ENCODE measurements around the gene TRIP10. TPM values are rescaled to one million over a fixed set of nuclear protein-coding genes. Genes with fewer than 3 reads are reported as not detected.
"Not testable (repeated sequence)": the region's sequence is repeated elsewhere in the genome, so short reads cannot be mapped to it uniquely, and the experiment has no call there.

Gene TRIP10
- polyA plus RNA-seq, 3 donors, result 1.5 to 2.4 (median 1.9) TPM

DNA sequence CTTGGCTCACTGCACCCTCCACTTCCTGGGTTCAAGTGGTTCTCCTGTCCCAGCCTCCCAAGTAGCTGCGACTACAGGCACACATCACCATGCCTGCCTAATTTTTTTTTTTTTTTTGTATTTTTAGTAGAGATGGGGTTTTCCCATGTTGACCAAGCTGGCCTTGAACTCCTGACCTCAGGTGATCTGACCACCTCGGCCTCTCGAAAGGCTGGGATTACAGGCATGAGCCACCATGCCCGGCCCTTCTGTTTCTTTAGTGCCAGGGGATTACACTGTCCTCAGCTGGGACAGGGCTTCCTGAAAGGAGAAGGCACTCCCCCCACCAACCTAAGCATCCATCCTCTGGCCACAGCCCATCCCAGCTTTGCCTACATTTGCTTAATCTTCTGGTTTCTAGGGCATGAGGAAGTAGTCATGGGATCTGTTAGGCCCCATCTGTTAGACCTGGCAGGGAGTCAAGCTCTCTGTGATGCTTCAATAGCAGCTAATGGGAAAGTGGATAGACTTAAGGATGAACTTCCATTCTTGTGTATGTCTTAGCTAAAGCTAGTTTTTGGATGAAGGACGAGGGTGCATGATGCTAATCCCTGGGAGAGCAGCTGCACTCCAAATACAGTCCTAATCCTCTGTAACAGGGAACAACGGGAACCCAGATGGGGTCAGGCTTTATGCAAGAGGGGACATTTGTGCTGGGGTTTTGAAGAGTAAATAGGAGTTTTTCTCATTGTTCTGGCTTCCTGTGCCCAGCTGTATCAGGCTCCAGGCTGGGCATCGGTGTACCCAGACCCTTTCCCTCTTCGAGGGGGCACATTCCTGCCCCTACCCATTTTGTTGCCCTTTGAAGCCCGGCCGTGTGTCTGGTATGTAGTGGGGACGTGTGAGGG lies 35.6 kb downstream of the TRIP10 start:
- Mint-ChIP-seq H3K27ac (peak overlapping the region; percentile 83 to 94 (median 90)), H3K36me3 (peaks cover 29 to 37% of the 10 kb centered on the region in 2 donors), H3K4me1 (peaks cover 56% of the 10 kb centered on the region), H3K9me3 (peaks cover 0 to 6% (median 2%) of the 10 kb centered on the region in 7 donors), H3K4me3 (peak overlapping the region; percentile 47 to 59), H3K27me3 (ENCODE audit: low read depth in 3 of 3) (peaks cover 1 to 3% (median 2%) of the 10 kb centered on the region in 3 donors)
- H3K79me2 ChIP-seq (ENCODE audit: insufficient read depth, low read length), result peaks cover 80% of the 10 kb centered on the region
- peak overlapping the region; percentile 53 for H3K4me2 ChIP-seq (replicated peaks; ENCODE audit: extremely low read depth, low read length, poor library complexity, severe bottlenecking)
- intact Hi-C loops (cut with micrococcal nuclease), result loop anchor here in 1 of 2 donors (5.0 kb wide), 1 partner anchor 87 kb away; no protein-coding TSS in a partner anchor
- H3K9ac ChIP-seq (ENCODE audit: insufficient read depth, low read length, poor library complexity, severe bottlenecking), result peak overlapping the region; percentile 30
- WGBS (ENCODE audit: insufficient coverage), result 65% methylated on average over 7 of the region's 11 CpGs
- peak; percentile 68 to 77 (median 69) for DNase-seq
- peak overlapping the region; percentile 58 to 73 for H3K27ac ChIP-seq (ENCODE audit: low read depth in 1 of 2, low read length in 2 of 2)
- no peak overlapping the region for H2AFZ ChIP-seq (ENCODE audit: insufficient read depth, low read depth, low read length, poor library complexity, severe bottlenecking)
- H3K36me3 ChIP-seq (replicated peaks in 1 of 2; ENCODE audit: control insufficient read depth in 1 of 2, insufficient read depth in 2 of 2, low read length in 2 of 2), result peaks cover 10 to 44% of the 10 kb centered on the region in 2 donors
- peaks cover 71% of the 10 kb centered on the region for H4K20me1 ChIP-seq (ENCODE audit: insufficient read depth, low read length)
- peaks cover 32 to 54% of the 10 kb centered on the region in 2 donors for H3K4me1 ChIP-seq (ENCODE audit: control insufficient read depth in 1 of 2, insufficient read depth in 2 of 2, low read length in 2 of 2)
- no peaks in the 10 kb centered on the region for H3K9me3 ChIP-seq (replicated peaks in 1 of 2; ENCODE audit: control insufficient read depth in 1 of 2, insufficient read depth in 1 of 2, low read length in 2 of 2)
- no peaks in the 10 kb centered on the region for H3K27me3 ChIP-seq (ENCODE audit: control insufficient read depth in 2 of 2, insufficient read depth in 2 of 2, low read length in 2 of 2)
- TF ChIP-seq, protein P1, sequence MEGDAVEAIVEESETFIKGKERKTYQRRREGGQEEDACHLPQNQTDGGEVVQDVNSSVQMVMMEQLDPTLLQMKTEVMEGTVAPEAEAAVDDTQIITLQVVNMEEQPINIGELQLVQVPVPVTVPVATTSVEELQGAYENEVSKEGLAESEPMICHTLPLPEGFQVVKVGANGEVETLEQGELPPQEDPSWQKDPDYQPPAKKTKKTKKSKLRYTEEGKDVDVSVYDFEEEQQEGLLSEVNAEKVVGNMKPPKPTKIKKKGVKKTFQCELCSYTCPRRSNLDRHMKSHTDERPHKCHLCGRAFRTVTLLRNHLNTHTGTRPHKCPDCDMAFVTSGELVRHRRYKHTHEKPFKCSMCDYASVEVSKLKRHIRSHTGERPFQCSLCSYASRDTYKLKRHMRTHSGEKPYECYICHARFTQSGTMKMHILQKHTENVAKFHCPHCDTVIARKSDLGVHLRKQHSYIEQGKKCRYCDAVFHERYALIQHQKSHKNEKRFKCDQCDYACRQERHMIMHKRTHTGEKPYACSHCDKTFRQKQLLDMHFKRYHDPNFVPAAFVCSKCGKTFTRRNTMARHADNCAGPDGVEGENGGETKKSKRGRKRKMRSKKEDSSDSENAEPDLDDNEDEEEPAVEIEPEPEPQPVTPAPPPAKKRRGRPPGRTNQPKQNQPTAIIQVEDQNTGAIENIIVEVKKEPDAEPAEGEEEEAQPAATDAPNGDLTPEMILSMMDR (IDR thresholded peaks at IDR 0.05), result no peak
- H3K4me3 ChIP-seq (replicated peaks in 1 of 3; ENCODE audit: low read depth in 2 of 3, low read length in 3 of 3), result peak overlapping the region in 1 of 3 experiments; percentile 57

DNA sequence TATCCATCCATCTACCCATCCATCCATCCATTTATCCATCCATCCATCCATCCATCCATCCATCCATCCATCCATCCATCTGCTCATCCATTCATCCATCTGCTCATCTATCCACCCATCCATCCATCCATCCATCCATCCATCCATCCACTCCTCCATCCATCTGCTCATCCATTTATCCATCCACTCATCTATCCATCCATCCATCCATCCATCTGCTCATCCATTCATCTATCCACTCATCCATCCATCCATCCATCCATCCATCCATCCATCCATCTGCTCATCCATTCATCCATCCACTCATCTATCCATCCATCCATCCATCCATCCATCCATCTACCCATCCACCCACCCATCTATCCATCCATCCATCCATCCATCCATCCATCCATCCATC lies 36.6 kb downstream of the TRIP10 start:
- Mint-ChIP-seq H3K4me1 (peaks cover 63% of the 10 kb centered on the region), H3K36me3 (peaks cover 32 to 46% of the 10 kb centered on the region in 2 donors), H3K27ac (peak overlapping the region in 5 of 7 donors; percentile 19 to 94 (median 90)), H3K4me3 (peak overlapping the region in 1 of 2 donors; percentile 22)
- peaks cover 13 to 54% of the 10 kb centered on the region in 2 donors for H3K36me3 ChIP-seq (replicated peaks in 1 of 2; ENCODE audit: control insufficient read depth in 1 of 2, insufficient read depth in 2 of 2, low read length in 2 of 2)
- peaks cover 81% of the 10 kb centered on the region for H4K20me1 ChIP-seq (ENCODE audit: insufficient read depth, low read length)
- H3K27ac ChIP-seq (ENCODE audit: low read depth in 1 of 2, low read length in 2 of 2); H3K9me3 Mint-ChIP-seq; H3K27me3 ChIP-seq (ENCODE audit: control insufficient read depth in 2 of 2, insufficient read depth in 2 of 2, low read length in 2 of 2); H3K4me3 ChIP-seq (replicated peaks in 1 of 3; ENCODE audit: low read depth in 2 of 3, low read length in 3 of 3); H3K9ac ChIP-seq (ENCODE audit: insufficient read depth, low read length, poor library complexity, severe bottlenecking); H2AFZ ChIP-seq (ENCODE audit: insufficient read depth, low read depth, low read length, poor library complexity, severe bottlenecking); H3K4me2 ChIP-seq (replicated peaks; ENCODE audit: extremely low read depth, low read length, poor library complexity, severe bottlenecking); intact Hi-C loops (cut with micrococcal nuclease); H3K27me3 Mint-ChIP-seq (ENCODE audit: low read depth in 3 of 3); H3K9me3 ChIP-seq (replicated peaks in 1 of 2; ENCODE audit: control insufficient read depth in 1 of 2, insufficient read depth in 1 of 2, low read length in 2 of 2); DNase-seq: not testable (repeated sequence)
- peaks cover 90% of the 10 kb centered on the region for H3K79me2 ChIP-seq (ENCODE audit: insufficient read depth, low read length)
- H3K4me1 ChIP-seq (ENCODE audit: control insufficient read depth in 1 of 2, insufficient read depth in 2 of 2, low read length in 2 of 2), result peaks cover 33 to 54% of the 10 kb centered on the region in 2 donors
